HG03135 (cell line): Measurements from ENCODE around the gene RAB8A.
"Not testable (repeated sequence)": the region's sequence is repeated elsewhere in the genome, so short reads cannot be mapped to it uniquely, and the experiment has no call there.

Experiments
- ATAC-seq: cut with Tn5 transposase; IDR thresholded peaks from one replicate; pipeline ENCODE4 v1.9.1; 2021; ENCODE audit warnings: mild to moderate bottlenecking, moderate library complexity; ENCODE audit not compliant: unreplicated experiment

RAB8A gene

GRCh38 chr19:16170134-16170533 is 58.4 kb downstream of the RAB8A start:
- no peak for ATAC-seq

GRCh38 chr19:16175954-16176353 is 64.3 kb downstream of the RAB8A start:
- no peak for ATAC-seq

- ATAC-seq = not testable (repeated sequence)
Observed at GRCh38 chr19:16178866-16179265, 67.2 kb downstream of the RAB8A start.

GRCh38 chr19:16180611-16181010 is 68.9 kb downstream of the RAB8A start:
- ATAC-seq = no peak
